ENCODE measurements around the gene KDELR1. TPM values are rescaled to one million over a fixed set of nuclear protein-coding genes. Genes with fewer than 3 reads are reported as not detected.

KDELR1 gene
- total and polyA plus RNA-seq, 2 of the 13 experiments (the other 11 are each of a cell fraction or from before 2014, with no cell fraction given): 134 to 185 TPM

DNA sequence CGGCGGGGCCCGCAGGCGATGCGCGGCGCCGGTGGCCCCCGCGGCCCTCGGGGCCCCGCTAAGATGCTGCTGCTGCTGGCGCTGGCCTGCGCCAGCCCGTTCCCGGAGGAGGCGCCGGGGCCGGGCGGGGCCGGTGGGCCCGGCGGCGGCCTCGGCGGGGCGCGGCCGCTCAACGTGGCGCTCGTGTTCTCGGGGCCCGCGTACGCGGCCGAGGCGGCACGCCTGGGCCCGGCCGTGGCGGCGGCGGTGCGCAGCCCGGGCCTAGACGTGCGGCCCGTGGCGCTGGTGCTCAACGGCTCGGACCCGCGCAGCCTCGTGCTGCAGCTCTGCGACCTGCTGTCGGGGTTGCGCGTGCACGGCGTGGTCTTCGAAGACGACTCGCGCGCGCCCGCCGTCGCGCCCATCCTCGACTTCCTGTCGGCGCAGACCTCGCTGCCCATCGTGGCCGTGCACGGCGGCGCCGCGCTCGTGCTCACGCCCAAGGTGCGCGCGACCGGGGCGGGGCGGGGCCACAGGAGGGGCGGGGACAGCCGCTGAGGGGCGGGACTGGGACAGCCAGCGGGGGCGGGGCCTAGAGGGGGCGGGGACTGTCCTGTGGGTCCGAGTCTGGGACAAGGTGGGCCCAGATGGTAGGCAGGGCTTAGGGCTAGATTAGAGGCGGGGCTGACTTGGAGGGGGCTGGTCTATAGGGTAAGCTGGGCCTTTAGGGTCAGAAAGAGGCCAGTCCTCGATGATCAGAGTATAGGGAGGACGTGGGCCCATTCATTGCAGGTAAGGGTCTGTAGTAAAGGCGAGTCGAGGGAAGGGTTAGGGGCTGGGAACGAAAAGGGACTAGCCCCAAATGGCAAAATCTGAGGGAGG lies 7.3 kb upstream of the KDELR1 start (continued):
- TF ChIP-seq, protein P1, sequence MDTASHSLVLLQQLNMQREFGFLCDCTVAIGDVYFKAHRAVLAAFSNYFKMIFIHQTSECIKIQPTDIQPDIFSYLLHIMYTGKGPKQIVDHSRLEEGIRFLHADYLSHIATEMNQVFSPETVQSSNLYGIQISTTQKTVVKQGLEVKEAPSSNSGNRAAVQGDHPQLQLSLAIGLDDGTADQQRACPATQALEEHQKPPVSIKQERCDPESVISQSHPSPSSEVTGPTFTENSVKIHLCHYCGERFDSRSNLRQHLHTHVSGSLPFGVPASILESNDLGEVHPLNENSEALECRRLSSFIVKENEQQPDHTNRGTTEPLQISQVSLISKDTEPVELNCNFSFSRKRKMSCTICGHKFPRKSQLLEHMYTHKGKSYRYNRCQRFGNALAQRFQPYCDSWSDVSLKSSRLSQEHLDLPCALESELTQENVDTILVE (CRISPR knock-in tag; IDR thresholded peaks at IDR 0.05): no peak
- TF ChIP-seq STAT5B (CRISPR knock-in tag; IDR thresholded peaks at IDR 0.05): no peak
- peak; percentile 39 for TF ChIP-seq SKI (IDR thresholded peaks at IDR 0.05; ENCODE audit: partially characterized antibody)
- TF ChIP-seq PHF20 (CRISPR knock-in tag; IDR thresholded peaks at IDR 0.05): no peak
- TF ChIP-seq POLR2G (IDR thresholded peaks at IDR 0.05; ENCODE audit: low read depth, low read length): peak; percentile 44; the same call in 1 of the 2 replicates
- TF ChIP-seq RBFOX2 (IDR thresholded peaks at IDR 0.05; ENCODE audit: low read depth, low read length): peak; percentile 80
- peak; percentile 32; the same call in 1 of the 2 replicates for TF ChIP-seq KDM5A (IDR thresholded peaks at IDR 0.05; ENCODE audit: borderline replicate concordance, low read length)
- TF ChIP-seq MYC (CRISPR knock-in tag; IDR thresholded peaks at IDR 0.05; ENCODE audit: borderline replicate concordance): peak; percentile 63; the same call in 1 of the 2 replicates
- TF ChIP-seq, protein P2, sequence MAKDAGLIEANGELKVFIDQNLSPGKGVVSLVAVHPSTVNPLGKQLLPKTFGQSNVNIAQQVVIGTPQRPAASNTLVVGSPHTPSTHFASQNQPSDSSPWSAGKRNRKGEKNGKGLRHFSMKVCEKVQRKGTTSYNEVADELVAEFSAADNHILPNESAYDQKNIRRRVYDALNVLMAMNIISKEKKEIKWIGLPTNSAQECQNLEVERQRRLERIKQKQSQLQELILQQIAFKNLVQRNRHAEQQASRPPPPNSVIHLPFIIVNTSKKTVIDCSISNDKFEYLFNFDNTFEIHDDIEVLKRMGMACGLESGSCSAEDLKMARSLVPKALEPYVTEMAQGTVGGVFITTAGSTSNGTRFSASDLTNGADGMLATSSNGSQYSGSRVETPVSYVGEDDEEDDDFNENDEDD (CRISPR knock-in tag; IDR thresholded peaks at IDR 0.05; ENCODE audit: borderline replicate concordance): peak; percentile 73; the same call in 1 of the 2 replicates
- TF ChIP-seq, protein P3, sequence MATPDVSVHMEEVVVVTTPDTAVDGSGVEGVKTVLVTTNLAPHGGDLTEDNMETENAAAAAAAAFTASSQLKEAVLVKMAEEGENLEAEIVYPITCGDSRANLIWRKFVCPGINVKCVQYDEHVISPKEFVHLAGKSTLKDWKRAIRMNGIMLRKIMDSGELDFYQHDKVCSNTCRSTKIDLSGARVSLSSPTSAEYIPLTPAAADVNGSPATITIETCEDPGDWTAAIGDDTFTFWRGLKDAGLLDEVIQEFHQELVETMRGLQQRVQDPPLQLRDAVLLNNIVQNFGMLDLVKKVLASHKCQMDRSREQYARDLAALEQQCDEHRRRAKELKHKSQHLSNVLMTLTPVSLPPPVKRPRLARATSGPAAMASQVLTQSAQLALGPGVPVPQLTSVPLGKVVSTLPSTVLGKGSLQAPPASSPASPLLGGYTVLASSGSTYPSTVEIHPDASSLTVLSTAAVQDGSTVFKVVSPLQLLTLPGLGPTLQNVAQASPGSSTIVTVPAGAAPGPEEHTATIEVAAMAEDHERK (CRISPR knock-in tag; IDR thresholded peaks at IDR 0.05; ENCODE audit: low read depth): 0 out of 2 replicates have a peak, but pooled peaks have one; percentile 52
- TF ChIP-seq ZNF446 (CRISPR knock-in tag; IDR thresholded peaks at IDR 0.05): 0 out of 2 replicates have a peak, but pooled peaks have one; percentile 62
- TF ChIP-seq, protein P4, sequence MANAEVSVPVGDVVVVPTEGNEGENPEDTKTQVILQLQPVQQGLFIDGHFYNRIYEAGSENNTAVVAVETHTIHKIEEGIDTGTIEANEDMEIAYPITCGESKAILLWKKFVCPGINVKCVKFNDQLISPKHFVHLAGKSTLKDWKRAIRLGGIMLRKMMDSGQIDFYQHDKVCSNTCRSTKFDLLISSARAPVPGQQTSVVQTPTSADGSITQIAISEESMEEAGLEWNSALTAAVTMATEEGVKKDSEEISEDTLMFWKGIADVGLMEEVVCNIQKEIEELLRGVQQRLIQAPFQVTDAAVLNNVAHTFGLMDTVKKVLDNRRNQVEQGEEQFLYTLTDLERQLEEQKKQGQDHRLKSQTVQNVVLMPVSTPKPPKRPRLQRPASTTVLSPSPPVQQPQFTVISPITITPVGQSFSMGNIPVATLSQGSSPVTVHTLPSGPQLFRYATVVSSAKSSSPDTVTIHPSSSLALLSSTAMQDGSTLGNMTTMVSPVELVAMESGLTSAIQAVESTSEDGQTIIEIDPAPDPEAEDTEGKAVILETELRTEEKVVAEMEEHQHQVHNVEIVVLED (CRISPR knock-in tag; IDR thresholded peaks at IDR 0.05; ENCODE audit: borderline replicate concordance): peak; percentile 43; the same call in 1 of the 2 replicates
- TF ChIP-seq DNMT1 (CRISPR knock-in tag; IDR thresholded peaks at IDR 0.05): 0 out of 2 replicates have a peak, but pooled peaks have one; percentile 45
- no peak for TF ChIP-seq ZFP36L1 (CRISPR knock-in tag; IDR thresholded peaks at IDR 0.05)
- TF ChIP-seq, protein P5, sequence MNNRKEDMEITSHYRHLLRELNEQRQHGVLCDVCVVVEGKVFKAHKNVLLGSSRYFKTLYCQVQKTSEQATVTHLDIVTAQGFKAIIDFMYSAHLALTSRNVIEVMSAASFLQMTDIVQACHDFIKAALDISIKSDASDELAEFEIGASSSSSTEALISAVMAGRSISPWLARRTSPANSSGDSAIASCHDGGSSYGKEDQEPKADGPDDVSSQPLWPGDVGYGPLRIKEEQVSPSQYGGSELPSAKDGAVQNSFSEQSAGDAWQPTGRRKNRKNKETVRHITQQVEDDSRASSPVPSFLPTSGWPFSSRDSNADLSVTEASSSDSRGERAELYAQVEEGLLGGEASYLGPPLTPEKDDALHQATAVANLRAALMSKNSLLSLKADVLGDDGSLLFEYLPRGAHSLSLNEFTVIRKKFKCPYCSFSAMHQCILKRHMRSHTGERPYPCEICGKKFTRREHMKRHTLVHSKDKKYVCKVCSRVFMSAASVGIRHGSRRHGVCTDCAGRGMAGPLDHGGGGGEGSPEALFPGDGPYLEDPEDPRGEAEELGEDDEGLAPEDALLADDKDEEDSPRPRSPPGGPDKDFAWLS (CRISPR knock-in tag; IDR thresholded peaks at IDR 0.05; ENCODE audit: borderline replicate concordance): no peak
- TF ChIP-seq SP1 (IDR thresholded peaks at IDR 0.05): no peak
- TF ChIP-seq SP1 (CRISPR knock-in tag; IDR thresholded peaks at IDR 0.05): peak; percentile 48; the same call in 1 of the 2 replicates
- TF ChIP-seq, protein P6, sequence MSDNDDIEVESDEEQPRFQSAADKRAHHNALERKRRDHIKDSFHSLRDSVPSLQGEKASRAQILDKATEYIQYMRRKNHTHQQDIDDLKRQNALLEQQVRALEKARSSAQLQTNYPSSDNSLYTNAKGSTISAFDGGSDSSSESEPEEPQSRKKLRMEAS (IDR thresholded peaks at IDR 0.05): peak; percentile 86
- TF ChIP-seq HOXA3 (CRISPR knock-in tag; IDR thresholded peaks at IDR 0.05): peak; percentile 11; the same call in 1 of the 2 replicates
- TF ChIP-seq ZNF777 (CRISPR knock-in tag; IDR thresholded peaks at IDR 0.05): peak; percentile 96
- no peak for TF ChIP-seq JDP2 (CRISPR knock-in tag; IDR thresholded peaks at IDR 0.05; ENCODE audit: borderline replicate concordance)
- TF ChIP-seq FOXO1 (CRISPR knock-in tag; IDR thresholded peaks at IDR 0.05): no peak

Data from HepG2 (cell line).